ENCODE measurements around the gene BBS2.

- TF ChIP-seq ZNF324 (tag by site-specific recombination; IDR thresholded peaks at IDR 0.05): no peak
- no peak for TF ChIP-seq ZNF292 (tag by site-specific recombination; IDR thresholded peaks at IDR 0.05; ENCODE audit: borderline replicate concordance, low read depth)
- no peak for TF ChIP-seq GFI1B (tag by site-specific recombination; IDR thresholded peaks at IDR 0.05)
- no peak for TF ChIP-seq CTCF (tag by site-specific recombination; IDR thresholded peaks at IDR 0.05)
- TF ChIP-seq ZNF561 (tag by site-specific recombination; IDR thresholded peaks at IDR 0.05; ENCODE audit: borderline replicate concordance): no peak
- no peak for TF ChIP-seq ZSCAN18 (tag by site-specific recombination; IDR thresholded peaks at IDR 0.05)
- no peak for TF ChIP-seq REST (tag by site-specific recombination; IDR thresholded peaks at IDR 0.05)
- TF ChIP-seq KLF16 (tag by site-specific recombination; IDR thresholded peaks at IDR 0.05): no peak
- TF ChIP-seq ZSCAN5A (tag by site-specific recombination; IDR thresholded peaks at IDR 0.05): no peak
- TF ChIP-seq RBAK (tag by site-specific recombination; IDR thresholded peaks at IDR 0.05): no peak
- TF ChIP-seq ZNF274 (IDR thresholded peaks at IDR 0.05; ENCODE audit: low read length): no peak
- TF ChIP-seq ZNF274 (tag by site-specific recombination; IDR thresholded peaks at IDR 0.05; ENCODE audit: borderline replicate concordance): no peak
- no peak for TF ChIP-seq ZNF354C (tag by site-specific recombination; IDR thresholded peaks at IDR 0.05; ENCODE audit: borderline replicate concordance, low read depth)
- no peak for TF ChIP-seq ZNF513 (tag by site-specific recombination; IDR thresholded peaks at IDR 0.05)
- no peak for TF ChIP-seq ZNF280C (tag by site-specific recombination; IDR thresholded peaks at IDR 0.05)
Observed at GRCh38 chr16:56505181-56505580, 14.6 kb downstream of the BBS2 start.
